ENCODE measurements around the gene TRIM27. TPM values are rescaled to one million over a fixed set of nuclear protein-coding genes. Genes with fewer than 3 reads are reported as not detected.
A peak's percentile ranks its signal among the peaks of the same experiment; 100 is the strongest.
"Not testable (repeated sequence)": the region's sequence is repeated elsewhere in the genome, so short reads cannot be mapped to it uniquely, and the experiment has no call there.

TRIM27 gene
- total RNA-seq, 2 donors from 2014 or later: 30.2 to 39.4 TPM

- DNase-seq; ATAC-seq; intact Hi-C loops (cut with DNase I, micrococcal nuclease): not testable (repeated sequence)
Observed at GRCh38 chr6:28872157-28872817, 51.5 kb downstream of the TRIM27 start.

DNA sequence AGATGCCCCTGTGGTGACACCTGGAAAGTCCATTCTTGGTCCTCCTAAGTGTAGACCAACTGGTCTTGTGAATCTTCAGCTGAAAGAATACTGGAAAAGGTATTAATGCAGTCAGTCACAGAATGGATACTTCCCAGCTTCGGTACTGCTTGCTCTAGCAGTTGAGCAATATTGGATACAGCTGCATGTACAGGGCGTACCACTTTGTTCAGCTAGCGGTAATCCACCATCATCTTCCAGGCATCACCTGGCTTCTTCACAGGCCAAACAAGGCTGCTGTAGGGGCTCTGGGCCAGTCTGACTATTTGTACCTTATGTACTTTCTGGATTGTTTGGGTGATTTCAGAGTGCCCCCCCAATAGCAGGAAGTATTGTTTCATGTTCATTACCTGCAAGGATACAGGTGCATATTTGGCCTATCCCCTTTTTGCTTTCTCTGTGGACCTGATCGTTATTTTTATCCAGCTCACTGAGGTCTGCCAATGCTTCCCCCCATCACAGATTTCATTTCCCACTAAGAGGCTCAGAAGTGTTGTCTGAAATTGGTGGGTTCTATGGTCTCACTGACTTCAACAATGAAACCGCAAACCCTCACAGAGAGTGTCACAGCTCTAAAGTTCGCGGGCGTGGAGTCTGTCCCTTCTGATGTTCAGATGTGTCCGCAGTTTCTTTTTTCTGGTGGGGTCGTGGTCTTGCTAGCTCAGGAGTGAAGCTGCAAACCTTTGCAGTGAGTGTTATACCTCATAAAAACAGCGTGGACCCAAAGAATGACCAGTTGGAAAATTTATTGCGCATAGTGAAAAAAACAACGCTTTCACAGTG lies 52.2 kb downstream of the TRIM27 start:
- ATAC-seq: no peak
- no peak for DNase-seq
- intact Hi-C loops (cut with DNase I, micrococcal nuclease): no loop called here

DNA sequence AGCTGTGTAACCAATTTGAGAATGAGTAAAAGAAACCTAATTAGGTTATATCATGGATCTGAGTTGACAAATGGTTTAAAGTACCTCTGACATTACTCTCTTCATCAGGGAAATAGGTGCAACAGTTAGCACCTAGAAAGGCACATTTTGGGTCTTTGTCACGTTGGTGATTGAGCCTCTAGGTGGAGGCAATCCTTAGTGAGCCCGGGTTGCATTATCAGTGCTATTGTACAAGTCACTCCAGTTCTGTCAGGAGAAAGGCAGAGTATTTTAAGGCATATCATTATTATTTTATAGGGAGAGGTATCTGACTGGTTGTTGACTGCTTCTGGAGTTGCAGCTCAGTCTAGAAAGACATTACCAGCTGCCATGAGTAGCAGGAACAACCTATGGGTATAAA lies 54.9 kb downstream of the TRIM27 start:
- DNase-seq (no peak), ATAC-seq (no peak)
- intact Hi-C loops (cut with DNase I, micrococcal nuclease): no loop called here

- intact Hi-C loops (cut with DNase I, micrococcal nuclease): no loop called here
- peak in 1 of 2 donors; percentile 23 for DNase-seq
- ATAC-seq: peak; percentile 32
Observed at GRCh38 chr6:28867086-28867409, 56.7 kb downstream of the TRIM27 start.

GRCh38 chr6:28866205-28867085 lies 57.3 kb downstream of the TRIM27 start:
- peak; percentile 77 to 83 for DNase-seq
- peak; percentile 76 for ATAC-seq
- intact Hi-C loops (cut with DNase I, micrococcal nuclease): not testable (repeated sequence)

GRCh38 chr6:28865401-28866204 lies 58.2 kb downstream of the TRIM27 start:
- intact Hi-C loops (cut with DNase I, micrococcal nuclease): no loop called here
- peak; percentile 11 for ATAC-seq
- DNase-seq: peak; percentile 48 to 52

DNA sequence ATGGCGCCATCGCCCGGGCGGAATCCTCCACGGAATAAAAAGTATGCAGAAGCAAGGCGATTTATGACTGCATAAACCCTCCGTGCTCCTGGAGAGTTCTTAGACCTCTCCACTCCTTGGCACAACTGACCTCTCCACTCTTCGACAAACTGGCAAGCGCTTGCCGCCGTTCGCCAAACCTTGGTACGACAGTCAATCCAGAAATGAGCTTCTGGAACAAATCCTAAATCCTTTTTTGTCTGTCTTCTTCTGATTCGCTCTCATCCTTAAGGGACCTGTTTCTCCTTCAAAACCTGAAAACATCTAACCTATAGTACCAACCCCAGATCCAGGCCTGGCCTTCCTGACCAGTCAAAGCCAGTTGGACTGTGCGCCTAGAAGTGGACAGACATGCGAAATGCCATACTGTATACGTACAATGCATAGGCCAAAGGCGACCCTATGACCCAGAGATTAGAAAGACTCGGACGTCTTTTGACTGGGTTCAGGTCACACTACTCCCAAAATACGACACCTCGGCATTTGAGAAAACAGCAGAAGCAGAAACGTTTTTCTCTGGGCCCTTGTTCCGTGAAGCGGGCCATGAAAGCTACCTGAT lies 59.4 kb downstream of the TRIM27 start:
- intact Hi-C loops (cut with DNase I, micrococcal nuclease): no loop called here
- DNase-seq (no peak), ATAC-seq (no peak)

- peak; percentile 60 for ATAC-seq
- intact Hi-C loops (cut with DNase I, micrococcal nuclease): no loop called here
- peak; percentile 69 to 79 for DNase-seq
Observed at GRCh38 chr6:28863604-28864325, 60.0 kb downstream of the TRIM27 start.

DNA sequence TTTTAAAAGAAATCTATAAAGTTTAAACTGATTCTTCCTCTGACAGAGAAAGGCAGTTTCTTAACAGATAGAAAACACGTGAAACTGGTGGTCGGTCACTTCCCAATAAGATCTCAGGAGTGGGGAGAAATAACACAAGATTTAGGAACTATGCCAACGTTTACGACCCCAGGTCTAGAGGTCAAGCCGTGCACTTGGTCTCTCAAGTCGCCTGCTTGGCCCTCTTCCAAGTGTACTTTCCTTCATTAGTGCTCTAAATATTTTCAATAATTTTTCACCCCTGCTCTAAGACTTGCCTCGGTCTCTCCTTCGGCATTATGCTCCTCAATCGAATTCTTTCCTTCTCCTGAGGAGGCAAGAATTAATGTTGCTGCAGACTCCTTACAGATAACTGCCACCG lies 61.7 kb downstream of the TRIM27 start:
- DNase-seq (no peak), ATAC-seq (no peak)
- intact Hi-C loops (cut with DNase I, micrococcal nuclease): no loop called here

DNA sequence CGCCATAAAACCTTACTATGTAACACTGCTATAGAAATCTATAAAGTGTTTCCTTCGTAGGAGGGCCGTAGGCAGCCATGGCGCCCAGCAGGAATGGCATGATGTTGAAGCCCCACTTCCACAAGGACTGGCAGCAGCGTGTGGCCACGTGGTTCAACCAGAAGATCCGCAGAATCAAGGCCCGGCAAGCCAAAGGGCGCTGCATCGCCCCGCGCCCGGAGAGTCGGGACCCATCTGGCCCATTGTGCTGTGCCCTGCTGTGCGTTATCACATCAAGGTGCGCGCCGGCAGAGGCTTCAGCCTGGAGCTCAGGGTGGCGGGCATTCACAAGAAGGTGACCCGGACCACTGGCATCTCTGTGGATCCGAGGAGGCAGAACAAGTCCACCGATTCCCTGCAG lies 62.4 kb downstream of the TRIM27 start:
- intact Hi-C loops (cut with DNase I, micrococcal nuclease): no loop called here
- DNase-seq (no peak), ATAC-seq (no peak)

DNA sequence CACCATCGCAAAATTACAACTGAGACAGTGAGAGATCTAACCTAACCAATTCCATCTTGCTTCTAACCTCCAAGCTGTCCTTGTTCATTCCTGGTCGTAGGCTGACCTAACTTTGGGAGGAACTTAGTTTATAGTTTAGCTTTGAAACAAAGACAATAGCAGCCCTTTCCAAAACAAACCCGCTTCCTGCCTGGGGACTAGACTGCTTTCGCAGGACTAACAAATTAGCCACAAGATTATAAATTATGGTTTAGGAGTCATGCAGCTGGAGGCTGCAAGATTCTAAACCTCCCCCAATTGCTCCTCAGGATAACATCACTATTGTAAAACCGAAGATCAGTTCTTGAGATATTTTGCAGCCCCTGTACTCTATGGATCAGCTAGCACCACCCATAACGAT lies 63.2 kb downstream of the TRIM27 start:
- DNase-seq (no peak), ATAC-seq (no peak)
- intact Hi-C loops (cut with DNase I, micrococcal nuclease): no loop called here

DNA sequence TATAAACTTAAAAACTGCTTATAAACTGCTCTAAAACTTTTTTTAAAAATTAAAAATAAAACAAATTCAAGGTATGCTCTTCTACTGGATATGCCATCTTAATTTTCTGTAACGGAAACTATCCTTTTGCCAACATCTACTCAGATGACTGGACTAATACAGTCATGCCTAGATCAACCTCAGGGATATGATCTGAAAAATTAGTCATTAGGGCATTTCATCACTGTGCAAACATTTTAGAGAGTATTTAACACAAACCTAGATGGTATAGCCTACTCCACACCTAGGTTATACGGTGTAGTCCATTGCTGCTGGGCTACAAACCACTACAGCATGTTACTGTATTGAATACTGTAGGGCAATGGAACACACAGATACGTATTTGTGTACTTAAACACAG lies 64.8 kb downstream of the TRIM27 start:
- ATAC-seq: no peak
- intact Hi-C loops (cut with DNase I, micrococcal nuclease): no loop called here
- no peak for DNase-seq

GRCh38 chr6:28856620-28857005 lies 67.2 kb downstream of the TRIM27 start:
- intact Hi-C loops (cut with DNase I, micrococcal nuclease): no loop called here
- ATAC-seq (no peak), DNase-seq (no peak)

GRCh38 chr6:28854405-28854804 lies 69.4 kb downstream of the TRIM27 start:
- DNase-seq; ATAC-seq; intact Hi-C loops (cut with DNase I, micrococcal nuclease): not testable (repeated sequence)
